HG03066 (cell line): ENCODE results near the gene OR8K1.

Source experiments
- ATAC-seq: cut with Tn5 transposase; IDR thresholded peaks from one replicate; pipeline ENCODE4 v1.9.1; 2021; ENCODE audit warnings: low read depth; ENCODE audit not compliant: unreplicated experiment

OR8K1 gene

GRCh38 chr11:56345739-56346138 is at the start of gene OR8K1:
Gene OR8K1 (plus strand): TSS chr11:56346039. CDS start chr11:56346039, 0 bp downstream.
- no peak for ATAC-seq

GRCh38 chr11:56296898-56297297 is 48.9 kb upstream of the OR8K1 start:
- ATAC-seq = no peak

GRCh38 chr11:56307836-56308235 is 38.0 kb upstream of the OR8K1 start:
- ATAC-seq = no peak

GRCh38 chr11:56314844-56315243 is 31.0 kb upstream of the OR8K1 start, which contains the start of gene OR8K3:
Gene OR8K3 (plus strand): TSS chr11:56315144. CDS start chr11:56318307, 3,163 bp downstream.
- ATAC-seq = no peak

GRCh38 chr11:56331861-56332491 is 13.9 kb upstream of the OR8K1 start:
- no peak for ATAC-seq

GRCh38 chr11:56333156-56333555 is 12.7 kb upstream of the OR8K1 start:
- ATAC-seq = no peak

GRCh38 chr11:56340289-56340688 is 5.5 kb upstream of the OR8K1 start:
- ATAC-seq = no peak

- no peak for ATAC-seq
These were observed 8.2 kb downstream of the OR8K1 start, which contains the start of gene OR8J1 for GRCh38 chr11:56353991-56354390. Gene OR8J1 (plus strand): TSS chr11:56354291. CDS start chr11:56360247, 5,956 bp downstream.

GRCh38 chr11:56375324-56375723 is 29.5 kb downstream of the OR8K1 start, which contains the start of gene OR8U1:
Gene OR8U1 (plus strand): TSS chr11:56375624. CDS start chr11:56375624, 0 bp downstream.
- ATAC-seq = no peak

GRCh38 chr11:56380120-56380519 is 34.3 kb downstream of the OR8K1 start:
- ATAC-seq = no peak

- ATAC-seq = no peak
These were observed 48.5 kb downstream of the OR8K1 start for GRCh38 chr11:56394381-56394780.

- no peak for ATAC-seq
These were observed 50.2 kb downstream of the OR8K1 start for GRCh38 chr11:56396047-56396446.
